ENCODE results near the gene MBIP.
A peak's percentile ranks its signal among the peaks of the same experiment; 100 is the strongest.

MBIP gene

DNA sequence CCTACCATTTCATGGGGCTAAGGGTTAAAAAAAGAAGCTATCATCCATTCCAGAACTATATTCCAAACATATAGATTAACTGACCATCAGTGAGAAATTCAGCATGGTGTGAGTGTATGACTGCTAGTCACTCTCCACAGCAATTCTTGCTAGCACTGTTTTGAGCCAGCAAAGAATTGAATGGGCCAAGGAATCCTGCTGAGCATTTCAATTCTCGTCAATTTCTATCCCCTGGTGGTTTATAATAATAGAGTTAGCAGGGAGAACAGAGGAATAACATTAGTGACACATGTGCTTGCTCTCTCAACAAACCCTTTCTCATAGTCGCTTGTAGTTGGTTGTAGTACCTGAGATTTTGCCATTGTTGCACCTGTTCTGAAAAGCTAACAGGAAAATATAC, 7.2 kb downstream of the MBIP start:
- no peak for DNase-seq (ENCODE audit: low spot score)

DNA sequence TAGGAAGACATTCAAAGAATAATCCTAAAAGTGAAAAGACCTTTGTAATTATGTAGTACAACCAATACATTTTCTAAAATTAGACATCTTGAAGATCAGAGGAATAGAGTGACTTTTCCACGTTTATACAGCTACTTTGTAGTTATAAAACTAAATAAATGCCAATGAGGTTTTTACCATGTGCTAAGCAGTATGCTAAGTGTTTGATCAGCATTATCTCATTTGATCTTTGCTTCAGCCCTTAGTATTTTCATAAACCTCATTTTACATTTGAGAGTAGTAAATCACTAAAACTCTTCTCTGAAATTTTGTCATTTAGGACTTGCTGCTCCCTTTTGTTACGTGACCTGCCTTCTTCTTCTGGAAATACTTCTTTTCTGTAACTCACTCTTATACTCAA, 13.6 kb downstream of the MBIP start:
- DNase-seq (ENCODE audit: low spot score) = no peak

DNA sequence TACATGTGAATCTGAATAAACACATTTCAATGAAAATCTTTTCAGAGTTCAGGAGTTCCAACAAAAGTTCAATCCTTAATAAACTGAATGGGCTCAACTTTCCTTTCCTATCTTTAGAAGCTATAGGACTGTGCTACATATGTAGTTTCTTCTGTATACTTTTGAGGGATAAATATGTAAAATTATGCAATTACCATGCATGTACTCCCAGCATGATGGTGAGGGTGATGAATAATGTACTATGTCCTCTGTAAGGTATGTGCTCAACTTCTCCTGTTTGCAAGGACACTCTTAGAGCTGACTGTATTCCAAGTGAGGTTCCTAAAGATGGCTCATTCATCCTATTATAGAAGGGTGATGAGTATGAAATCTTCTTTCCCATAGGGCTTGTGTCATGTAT, 15.5 kb downstream of the MBIP start:
- DNase-seq (ENCODE audit: low spot score) = no peak

DNA sequence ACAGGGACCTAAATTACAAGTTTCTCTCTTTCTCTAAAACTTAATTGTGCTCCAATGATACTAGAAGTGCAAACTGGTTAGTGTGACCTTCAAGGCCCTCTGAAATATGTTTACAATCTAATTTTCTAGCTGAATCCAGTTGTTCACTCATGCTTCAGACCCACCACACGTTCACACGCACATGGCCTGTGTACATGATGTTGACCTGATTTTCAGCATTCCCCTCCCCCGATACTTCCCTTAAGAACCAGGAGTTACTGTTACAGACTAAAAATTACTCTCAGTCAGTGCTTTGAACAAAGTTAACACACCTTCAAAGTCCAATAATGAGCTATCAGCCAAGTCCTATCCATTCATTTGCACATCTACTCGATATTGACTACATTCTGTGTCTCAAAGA, 16.5 kb downstream of the MBIP start:
- no peak for DNase-seq (ENCODE audit: low spot score)

DNA sequence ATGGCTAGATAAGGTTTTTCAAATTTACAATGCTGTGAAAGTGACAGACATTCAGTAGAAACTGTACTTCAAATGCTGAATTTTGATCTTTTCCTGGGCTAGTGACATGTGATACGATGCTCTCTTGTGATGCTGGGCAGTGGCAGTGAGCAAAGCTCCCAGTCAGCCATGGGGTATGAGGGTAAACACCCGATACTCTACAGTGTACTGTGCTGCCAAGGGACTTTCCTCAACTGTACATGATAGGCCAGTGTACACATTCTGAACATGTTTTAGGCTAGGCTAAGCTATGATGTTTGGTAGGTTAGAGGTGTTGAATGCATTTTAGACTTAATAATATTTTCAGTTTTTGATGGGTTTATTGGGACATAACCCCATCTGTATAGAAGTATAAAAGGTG, 17.6 kb downstream of the MBIP start:
- no peak for DNase-seq (ENCODE audit: low spot score)

DNA sequence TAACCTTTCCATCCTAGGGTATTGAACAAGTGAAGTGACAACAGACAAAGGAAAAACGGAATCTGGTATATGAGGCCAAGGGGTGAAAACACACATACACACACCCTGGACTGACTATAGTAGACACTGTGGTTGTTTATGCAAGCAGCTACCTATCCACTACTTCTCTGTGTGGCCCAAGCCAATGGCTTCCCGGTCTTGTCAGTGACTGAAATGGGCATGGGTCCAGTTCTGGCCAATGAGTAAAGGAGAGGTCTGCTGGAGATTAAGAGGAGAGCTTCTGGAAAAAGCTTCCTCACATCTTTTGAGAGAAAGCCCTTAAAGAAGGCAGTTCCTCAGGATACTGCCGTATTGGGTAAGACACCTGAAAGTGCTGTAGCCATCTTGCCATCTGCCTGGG, 19.3 kb downstream of the MBIP start:
- DNase-seq (ENCODE audit: low spot score) = no peak

DNA sequence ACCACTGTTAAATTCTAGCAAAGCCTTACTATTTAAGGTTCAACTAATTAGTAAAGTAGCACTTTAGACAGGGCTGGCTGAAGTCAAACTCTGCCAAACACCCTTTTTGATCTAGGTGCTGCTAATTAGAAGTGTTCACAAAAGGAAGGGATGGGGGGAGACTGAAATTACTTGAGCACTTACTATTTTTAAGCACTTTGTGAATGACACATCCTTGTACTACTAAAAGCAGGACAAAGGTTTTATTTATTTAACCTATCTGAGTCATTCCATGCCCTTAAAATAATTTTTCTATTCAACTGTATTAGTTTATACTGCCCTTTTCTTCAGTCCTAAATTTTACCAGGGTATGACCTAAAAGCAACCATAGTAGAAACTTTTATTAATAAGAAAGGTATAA, 20.1 kb downstream of the MBIP start:
- no peak for DNase-seq (ENCODE audit: low spot score)

DNA sequence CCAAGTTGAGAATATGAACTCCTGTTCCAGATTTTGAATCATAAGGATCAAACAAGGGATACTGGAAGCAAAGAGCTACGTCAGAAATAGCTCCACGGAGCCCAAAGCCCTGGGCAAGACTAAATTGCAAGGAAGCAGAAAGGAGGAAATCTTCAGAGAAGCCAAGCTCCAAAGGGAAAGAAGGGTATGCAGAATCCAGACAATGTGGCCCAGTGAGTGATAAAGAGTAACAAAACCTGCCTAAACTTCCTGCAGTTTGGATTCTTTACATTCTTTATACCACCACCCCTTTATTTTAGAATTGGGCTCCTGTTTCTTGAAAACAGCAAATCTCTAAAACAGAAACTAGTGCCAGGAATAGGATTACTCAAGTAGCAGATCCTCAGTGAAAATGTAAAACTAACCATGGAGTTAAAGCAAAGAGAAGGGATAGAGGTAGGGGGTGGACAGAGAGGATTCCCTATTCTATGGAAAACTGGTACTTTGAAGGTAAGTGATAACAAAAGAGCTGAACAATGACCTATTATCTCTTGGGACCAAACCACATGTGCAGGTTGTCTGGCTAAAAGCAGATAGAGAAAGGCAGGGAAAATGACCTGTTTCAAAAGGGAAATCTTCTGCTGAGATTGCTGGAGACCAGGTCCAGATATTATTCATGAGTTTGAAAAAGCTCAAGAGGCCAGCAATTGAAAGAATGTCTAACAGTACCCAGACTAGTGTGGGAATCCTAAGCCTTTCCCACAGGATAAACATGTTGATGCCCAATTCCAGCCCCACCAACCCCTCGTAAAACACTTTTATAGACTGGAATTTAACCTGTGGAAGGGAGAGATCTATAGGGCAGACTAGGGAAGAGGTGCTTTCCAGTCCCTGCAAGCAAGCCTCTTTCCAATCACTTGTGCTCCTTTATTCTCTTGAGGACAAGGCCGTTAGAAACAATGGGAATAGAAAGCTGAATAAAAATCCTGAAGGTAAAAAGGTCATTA, 24.5 kb downstream of the MBIP start:
- DNase-seq (ENCODE audit: low spot score) = no peak

DNA sequence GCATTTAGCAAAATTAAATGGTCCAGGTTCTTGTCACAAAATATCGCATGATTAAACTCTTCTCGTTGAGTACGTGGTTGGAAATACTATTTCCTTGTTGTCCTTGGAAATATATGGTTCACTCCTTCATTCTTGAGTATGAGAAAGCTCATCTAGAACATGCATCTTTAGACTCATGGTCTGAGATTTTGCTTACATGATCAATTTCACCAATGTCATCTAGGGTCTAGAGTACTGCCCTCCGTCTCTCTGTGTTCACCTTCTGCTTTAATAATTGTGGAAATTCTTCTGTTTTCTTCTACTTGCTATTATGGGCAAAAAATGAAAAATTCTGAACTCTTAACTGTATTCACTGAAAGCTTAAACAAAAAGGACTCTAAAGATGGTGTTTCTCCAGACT, 25.9 kb downstream of the MBIP start:
- DNase-seq (ENCODE audit: low spot score) = no peak

DNA sequence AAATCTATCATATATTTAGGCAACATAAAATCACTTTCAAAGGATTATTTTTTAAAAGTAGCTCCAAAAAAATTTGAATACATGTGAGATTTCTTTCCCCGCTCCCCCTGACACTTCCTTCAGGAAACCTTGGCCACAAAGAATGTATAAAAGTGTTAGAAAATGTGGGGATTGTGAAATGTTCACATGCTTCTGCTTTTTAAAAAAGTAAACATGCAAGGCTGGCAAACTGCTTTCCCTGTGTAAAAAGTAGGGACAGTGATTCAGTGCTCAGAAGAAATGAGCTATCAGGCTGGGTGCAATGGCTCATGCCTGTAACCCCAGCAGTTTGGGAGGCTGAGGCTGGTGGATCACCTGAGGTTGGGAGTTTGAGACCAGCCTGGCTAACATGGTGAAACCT, 26.6 kb downstream of the MBIP start:
- DNase-seq (ENCODE audit: low spot score) = no peak

DNA sequence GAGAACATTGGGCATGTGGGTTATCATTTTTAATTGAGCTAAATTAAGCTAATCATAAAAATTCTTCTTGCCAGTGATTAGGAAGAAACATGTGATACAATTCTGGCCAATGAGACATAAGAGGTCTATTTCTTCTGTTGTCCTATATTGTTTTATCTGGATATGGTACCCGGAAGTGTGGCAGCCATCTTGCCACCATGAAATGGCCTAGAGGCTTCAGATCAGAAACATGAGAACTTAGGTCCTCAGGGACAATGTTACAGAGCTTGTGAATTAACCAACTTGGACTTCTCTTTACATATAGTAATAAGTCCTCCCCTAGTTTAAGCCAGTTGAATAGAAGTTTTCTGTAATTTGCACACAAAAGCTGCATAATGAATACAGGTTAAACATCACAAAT, 30.5 kb downstream of the MBIP start:
- no peak for DNase-seq (ENCODE audit: low spot score)

DNA sequence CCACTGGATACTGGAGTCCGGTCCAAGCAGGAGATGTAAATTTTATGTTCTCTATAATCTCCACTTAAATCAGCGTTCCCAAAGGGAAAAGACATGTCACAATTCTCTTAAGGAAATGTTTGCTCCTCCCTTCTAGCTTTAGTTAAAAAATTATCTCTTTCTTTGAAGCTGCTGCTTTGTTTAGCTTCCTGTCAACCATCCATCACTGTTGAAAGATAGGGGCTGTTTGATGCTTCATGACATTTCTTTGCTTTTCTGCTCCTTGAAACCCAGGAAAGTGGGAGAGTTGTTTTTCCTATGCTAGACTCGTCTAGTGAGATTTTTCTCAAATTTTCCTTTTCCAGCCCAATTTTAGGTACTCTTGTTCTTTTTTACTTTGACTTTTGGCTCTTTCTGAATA, 31.9 kb downstream of the MBIP start:
- no peak for DNase-seq (ENCODE audit: low spot score)

DNA sequence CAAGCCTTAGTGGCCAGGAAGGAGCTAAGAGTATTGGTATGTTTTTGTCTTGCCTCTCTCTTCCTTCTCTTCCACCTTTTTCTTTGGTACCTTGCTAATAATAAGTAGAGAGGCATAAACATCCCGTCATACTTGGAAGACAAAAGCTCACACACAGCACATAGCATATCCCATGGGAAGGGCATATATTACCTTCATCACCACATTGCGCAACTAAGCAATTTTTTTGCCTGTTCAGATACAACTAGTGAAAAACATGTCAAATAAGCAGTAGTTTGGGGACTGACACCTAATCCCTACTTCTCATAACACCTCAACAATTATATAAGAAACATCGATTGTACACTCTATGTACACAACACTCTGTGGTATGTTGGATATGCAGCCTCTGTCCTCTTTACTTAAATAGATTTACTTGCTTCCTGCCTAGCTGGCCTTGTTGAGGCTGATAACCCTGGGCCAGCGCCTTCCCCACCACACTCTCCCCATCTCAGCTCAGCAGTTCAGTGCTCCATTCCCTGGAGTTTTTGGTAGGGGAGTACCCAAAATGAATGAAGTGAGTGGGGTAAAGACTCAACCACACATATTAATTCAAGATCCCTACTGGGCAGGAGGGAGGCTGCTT, 35.4 kb downstream of the MBIP start:
- no peak for DNase-seq (ENCODE audit: low spot score)

DNA sequence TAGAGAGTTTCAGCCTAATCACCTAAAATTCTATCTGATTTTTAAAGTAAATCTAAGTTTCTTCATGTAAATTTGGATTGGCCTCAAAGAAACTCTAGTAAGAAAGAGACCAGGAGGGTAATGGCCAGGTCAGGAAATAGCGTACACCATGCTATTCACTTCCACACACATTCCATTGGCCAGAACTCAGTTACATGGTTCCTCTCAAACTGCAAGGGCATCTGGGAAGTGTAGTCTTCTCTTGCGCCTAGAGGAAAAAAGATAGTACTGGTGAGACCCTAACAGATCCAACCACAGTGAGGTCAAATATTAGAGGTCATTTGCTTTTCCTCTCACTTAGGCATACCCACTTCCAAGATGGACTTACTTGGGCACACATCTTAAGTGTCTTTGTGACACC, 39.1 kb downstream of the MBIP start:
- DNase-seq (ENCODE audit: low spot score) = no peak

DNA sequence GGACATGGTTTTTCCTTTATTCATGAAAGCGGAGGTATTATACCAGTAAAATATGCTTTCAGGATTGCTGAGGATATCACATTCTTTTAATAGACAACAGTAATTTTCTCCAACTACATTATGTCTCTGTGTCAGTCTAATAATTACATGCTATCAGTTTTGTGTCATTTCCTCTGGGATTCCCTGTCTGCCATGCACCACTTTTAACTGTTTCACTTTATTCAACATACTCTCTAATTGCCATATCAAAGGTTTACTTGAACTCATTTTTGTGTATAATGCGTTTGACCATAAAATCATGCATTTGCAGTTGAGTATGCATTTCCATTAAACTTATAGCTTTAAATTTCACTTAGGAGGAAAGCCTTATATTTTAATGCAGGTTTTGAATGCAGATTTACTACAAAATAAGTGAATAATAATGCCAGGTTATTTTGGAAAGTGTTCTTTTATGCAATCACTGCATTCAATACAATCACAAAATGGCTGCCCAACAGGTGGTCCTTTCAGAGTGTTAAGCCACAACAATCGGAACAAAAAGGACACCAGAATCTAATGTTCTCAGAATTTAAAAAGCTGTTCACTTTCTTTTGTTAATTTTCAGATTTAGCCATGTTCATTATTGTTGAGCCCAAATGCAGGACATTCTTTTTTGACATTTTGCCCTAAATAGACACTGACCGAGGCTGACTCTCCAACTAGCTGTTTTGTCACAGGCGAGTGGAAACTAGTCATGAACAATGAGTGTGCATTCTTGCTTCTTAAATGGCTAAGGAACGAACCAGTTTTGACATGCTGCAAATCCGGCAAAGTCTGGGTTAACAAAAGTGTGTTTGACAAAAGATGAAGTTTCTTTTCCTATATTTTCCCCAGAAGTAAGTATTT, 40.9 kb downstream of the MBIP start:
- DNase-seq (ENCODE audit: low spot score) = no peak

DNA sequence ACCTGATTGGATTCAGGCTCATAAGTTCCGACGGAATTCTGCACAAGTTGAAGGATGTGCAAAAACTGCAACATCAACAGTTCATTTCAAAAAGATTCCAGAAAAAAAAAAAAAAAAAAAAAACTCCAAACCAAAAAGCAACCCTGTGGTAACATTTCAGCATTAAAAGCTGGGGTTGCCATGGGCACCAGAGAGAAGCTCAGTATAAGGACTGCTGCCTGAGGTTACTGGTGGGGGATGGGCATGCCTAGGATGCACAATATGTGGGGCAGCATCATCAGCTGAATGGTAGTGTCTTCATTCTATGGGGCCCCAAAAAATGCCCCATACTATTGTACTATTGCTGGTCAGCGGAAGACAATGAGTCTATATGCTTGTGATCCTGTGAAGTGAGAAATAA, 44.7 kb downstream of the MBIP start:
- no peak for DNase-seq (ENCODE audit: low spot score)

DNA sequence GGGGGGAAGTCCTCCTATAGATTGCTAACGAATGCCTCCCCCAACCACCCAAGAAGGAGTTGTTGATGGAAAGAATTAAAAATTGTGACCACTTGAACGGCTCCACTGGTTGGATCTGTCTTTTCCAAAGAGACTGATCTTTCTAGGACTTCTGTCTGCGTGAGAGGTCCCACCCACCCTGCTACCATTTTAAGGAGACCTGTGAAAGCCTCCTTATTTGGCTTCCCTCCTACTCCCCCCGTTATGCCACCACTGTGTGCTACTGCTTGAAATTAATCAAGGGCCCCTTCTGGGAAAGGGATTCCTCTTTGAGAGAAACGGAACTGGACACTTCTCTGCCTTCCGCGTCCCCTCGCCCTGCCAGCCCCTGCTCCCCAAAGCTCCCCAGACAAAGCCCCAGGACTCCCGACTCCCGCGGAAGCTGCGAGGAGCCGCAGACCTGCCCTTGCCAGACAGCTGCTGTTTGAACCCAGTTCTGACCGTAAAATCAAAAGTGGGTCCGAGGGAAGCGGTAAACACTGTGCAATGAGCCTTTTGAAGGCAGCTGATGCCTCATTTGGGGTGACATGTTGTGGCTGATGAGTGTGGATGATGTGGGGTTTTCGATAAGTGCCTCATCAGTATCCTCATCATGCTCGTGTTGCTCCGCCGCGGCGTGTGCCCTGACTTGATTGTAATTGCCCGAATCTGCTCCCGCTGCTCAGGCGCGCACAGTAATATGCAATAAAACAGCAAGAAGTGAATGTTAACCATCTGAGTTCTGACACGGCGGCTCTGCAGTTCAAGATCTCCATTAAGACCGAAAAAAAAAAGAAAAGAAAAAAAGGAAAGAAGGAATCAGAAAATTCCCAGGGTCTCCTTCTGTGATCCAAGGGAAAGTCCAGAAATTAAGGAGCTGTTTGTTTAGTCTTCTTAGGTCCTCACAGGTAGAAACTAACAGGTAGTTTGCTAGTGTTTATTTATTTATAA, 48.2 kb downstream of the MBIP start:
- peak; percentile 17 for DNase-seq (ENCODE audit: low spot score)

DNA sequence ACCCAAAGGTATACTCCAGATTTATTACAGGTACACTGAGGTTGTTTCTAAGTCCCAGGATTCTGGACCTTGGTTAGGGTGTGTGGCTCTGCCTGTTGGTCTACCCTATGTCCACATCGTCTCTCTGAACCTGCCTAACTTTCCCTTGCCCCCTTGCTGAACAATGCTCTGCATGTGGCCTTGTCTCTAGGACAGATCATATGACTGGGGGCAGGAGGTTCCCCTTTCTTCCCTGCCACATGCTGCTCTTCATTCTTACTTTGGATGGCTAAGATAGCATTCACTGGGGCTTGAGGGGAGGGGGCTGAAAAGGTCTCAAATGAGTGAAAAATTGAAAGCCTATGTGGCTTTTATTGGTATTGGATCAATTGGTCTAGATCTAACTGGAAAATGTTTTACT, 49.2 kb downstream of the MBIP start:
- DNase-seq (ENCODE audit: low spot score) = no peak

DNA sequence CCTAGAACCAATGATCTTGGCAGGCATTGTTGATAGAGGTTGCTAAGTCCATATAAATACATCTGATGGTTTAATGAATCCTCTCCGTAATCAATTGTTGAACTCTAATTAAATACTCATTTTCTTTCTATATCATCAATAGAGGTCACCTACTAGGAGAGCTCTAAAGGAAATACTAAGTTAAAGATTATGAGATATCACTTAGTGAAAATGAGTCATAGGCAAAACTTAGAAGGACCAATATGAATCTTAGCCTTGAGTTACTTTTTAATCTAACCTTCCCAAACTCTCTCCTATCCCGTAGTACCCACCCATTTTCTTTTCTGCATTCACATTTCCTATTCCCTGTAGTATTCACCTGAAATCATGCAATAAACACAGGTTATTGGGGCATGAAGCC, 50.2 kb downstream of the MBIP start:
- no peak for DNase-seq (ENCODE audit: low spot score)

DNA sequence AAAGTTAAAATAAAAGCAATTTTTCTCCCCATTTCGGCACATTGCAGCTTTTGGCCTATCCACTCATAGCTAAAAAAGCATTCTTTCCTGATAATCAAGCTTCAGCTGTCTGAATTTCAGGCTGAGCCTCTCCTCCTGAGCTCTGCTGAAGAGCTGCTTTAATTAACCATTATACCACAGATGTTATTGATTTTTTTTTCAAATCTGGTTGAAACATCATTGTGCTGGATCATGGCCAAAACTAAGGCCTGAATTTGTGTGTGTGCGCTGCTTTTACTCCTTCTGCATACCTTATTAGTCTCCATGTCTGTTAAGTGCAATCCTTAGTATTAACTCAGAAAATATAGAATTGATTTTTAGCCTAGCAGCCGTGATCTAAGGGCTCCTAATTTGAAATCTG, 52.3 kb downstream of the MBIP start:
- DNase-seq (ENCODE audit: low spot score) = no peak

DNA sequence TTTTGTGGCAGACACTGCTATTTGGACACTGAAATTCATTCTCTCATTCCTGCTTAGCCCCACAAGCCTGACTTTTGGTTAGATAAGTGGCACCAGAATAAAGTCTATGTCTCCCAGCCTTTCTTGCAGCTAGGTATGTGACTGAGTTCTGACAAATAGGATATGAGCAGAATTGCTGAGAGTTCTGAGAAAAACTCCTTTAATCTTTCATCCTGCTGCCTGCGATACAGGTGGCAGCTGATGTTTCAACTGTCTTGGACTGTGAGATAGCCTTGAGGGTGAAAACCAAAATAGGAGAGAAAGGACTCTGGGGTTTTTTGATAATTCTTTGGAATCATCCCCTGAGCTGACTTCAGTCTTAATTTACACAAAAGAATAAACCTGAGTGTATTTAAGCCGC, 55.8 kb downstream of the MBIP start:
- no peak for DNase-seq (ENCODE audit: low spot score)

DNA sequence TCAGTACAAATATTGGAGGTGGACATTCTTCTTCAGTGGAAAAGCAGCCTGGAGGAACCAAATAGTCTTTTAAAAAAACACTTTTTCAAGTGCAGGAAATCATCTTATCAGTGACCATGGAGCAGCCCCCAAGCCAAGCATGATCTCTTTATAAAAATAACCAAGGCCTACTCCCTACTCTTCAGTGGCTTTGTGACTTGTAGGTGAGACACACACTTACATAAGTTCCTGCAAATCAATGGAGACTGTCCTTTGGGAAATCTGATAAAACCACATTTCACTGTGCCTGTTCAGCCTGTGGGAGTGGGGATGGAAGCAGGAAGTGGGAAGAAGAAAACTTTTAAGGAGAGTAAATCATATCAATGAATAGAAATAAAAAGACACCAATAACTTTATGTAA, 56.3 kb downstream of the MBIP start:
- no peak for DNase-seq (ENCODE audit: low spot score)
